ENCODE data around the gene ARHGAP9.

DNA sequence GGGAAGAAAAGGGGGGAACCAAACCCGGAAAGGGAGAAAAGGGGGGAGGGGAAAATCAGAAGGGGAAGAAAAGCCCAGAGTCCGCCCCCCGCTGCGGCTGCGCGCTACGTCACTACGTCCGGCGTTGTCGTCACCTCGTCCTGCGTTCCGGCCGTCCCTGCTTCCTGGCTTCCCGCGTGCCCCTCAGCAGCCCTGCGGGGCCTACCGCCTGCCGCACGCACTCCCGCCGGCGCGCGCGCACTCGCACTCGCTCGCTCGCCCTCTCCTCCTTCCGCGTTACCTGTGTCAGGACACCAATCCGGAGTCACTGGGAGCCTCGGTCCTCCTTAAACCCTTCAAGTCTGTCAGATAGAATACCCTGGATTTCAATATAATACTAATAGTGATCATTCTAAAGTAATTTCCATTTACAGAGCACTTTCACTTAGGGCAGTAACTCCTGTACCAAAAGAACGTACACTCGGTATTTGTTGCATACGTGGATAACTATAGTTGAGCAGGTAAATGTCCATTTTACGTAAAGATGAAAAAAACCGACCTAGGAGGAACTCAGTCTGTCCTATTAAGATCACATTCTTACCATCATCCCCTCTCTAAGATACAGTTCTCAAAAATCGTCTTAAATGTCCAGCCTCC, 48.6 kb downstream of the ARHGAP9 start, which contains the start of gene R3HDM2:
- TF ChIP-seq, protein P1, sequence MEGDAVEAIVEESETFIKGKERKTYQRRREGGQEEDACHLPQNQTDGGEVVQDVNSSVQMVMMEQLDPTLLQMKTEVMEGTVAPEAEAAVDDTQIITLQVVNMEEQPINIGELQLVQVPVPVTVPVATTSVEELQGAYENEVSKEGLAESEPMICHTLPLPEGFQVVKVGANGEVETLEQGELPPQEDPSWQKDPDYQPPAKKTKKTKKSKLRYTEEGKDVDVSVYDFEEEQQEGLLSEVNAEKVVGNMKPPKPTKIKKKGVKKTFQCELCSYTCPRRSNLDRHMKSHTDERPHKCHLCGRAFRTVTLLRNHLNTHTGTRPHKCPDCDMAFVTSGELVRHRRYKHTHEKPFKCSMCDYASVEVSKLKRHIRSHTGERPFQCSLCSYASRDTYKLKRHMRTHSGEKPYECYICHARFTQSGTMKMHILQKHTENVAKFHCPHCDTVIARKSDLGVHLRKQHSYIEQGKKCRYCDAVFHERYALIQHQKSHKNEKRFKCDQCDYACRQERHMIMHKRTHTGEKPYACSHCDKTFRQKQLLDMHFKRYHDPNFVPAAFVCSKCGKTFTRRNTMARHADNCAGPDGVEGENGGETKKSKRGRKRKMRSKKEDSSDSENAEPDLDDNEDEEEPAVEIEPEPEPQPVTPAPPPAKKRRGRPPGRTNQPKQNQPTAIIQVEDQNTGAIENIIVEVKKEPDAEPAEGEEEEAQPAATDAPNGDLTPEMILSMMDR (IDR thresholded peaks at IDR 0.05) = peak in 3 of 6 experiments; percentile 0 to 16 (median 8)
- peak; percentile 90 to 94 for TF ChIP-seq POLR2A (IDR thresholded peaks at IDR 0.05)
